Measurements from ENCODE around the gene COL25A1. TPM values are rescaled to one million over a fixed set of nuclear protein-coding genes. Genes with fewer than 3 reads are reported as not detected.
A peak's percentile ranks its signal among the peaks of the same experiment; 100 is the strongest.

Gene COL25A1
- total and polyA plus RNA-seq, 2 experiments from 2014 or later = 0.28 to 1.9 TPM

GRCh38 chr4:108946237-108946636 is 356.2 kb downstream of the COL25A1 start:
- no peaks in the 10 kb centered on the region for H3K27me3 ChIP-seq
- H3K36me3 ChIP-seq (replicated peaks; ENCODE audit: insufficient read depth, low read depth) = no peaks in the 10 kb centered on the region
- no peaks in the 10 kb centered on the region for H3K79me2 ChIP-seq
- H2AFZ ChIP-seq = no peak overlapping the region
- H3K4me3 ChIP-seq = no peak overlapping the region
- TF ChIP-seq CTCF (IDR thresholded peaks at IDR 0.05; ENCODE audit: poor library complexity) (no peak), EZH2phosphoT487 (IDR thresholded peaks at IDR 0.05; ENCODE audit: low read depth, severe bottlenecking, unreplicated experiment) (no peak), EZH2 (IDR thresholded peaks at IDR 0.05; ENCODE audit: borderline replicate concordance) (no peak)
- no peak for DNase-seq (ENCODE audit: low spot score)
- WGBS (ENCODE audit: low lambda C conversion rate, missing lambda C conversion rate) = 97% methylated on average over 2 of the region's 2 CpGs
- H4K20me1 ChIP-seq (ENCODE audit: insufficient read depth, poor library complexity, severe bottlenecking) = no peaks in the 10 kb centered on the region
- peaks cover 12% of the 10 kb centered on the region for H3K4me1 ChIP-seq (ENCODE audit: insufficient read depth)
- H3K27ac ChIP-seq = no peak overlapping the region
- H3K9me2 ChIP-seq (replicated peaks; ENCODE audit: insufficient read depth) = no peaks in the 10 kb centered on the region
- H3K4me2 ChIP-seq = no peak overlapping the region
- no peaks in the 10 kb centered on the region for H3K9me3 ChIP-seq (ENCODE audit: low read depth)

- no peak for DNase-seq (ENCODE audit: low spot score)
- no peak for TF ChIP-seq EZH2 (IDR thresholded peaks at IDR 0.05; ENCODE audit: borderline replicate concordance)
- no peak for TF ChIP-seq EZH2phosphoT487 (IDR thresholded peaks at IDR 0.05; ENCODE audit: low read depth, severe bottlenecking, unreplicated experiment)
- TF ChIP-seq CTCF (IDR thresholded peaks at IDR 0.05; ENCODE audit: poor library complexity) = no peak
- no peaks in the 10 kb centered on the region for H3K36me3 ChIP-seq (replicated peaks; ENCODE audit: insufficient read depth, low read depth)
- H3K9me2 ChIP-seq (replicated peaks; ENCODE audit: insufficient read depth) = no peaks in the 10 kb centered on the region
- H3K4me2 ChIP-seq = peak overlapping the region; percentile 48
- H3K27ac ChIP-seq = no peak overlapping the region
- H3K79me2 ChIP-seq = no peaks in the 10 kb centered on the region
- peaks cover 12% of the 10 kb centered on the region for H3K4me1 ChIP-seq (ENCODE audit: insufficient read depth)
- no peaks in the 10 kb centered on the region for H3K9me3 ChIP-seq (ENCODE audit: low read depth)
- no peak overlapping the region for H2AFZ ChIP-seq
- H3K27me3 ChIP-seq = no peaks in the 10 kb centered on the region
- H3K4me3 ChIP-seq = no peak overlapping the region
- H4K20me1 ChIP-seq (ENCODE audit: insufficient read depth, poor library complexity, severe bottlenecking) = no peaks in the 10 kb centered on the region
- WGBS (ENCODE audit: low lambda C conversion rate, missing lambda C conversion rate) = 33% methylated on average over 4 of the region's 4 CpGs
Measured at GRCh38 chr4:108943976-108944591, 358.4 kb downstream of the COL25A1 start.

- Histone ChIP-seq H3K27me3 (no peaks in the 10 kb centered on the region), H3K4me3 (no peak overlapping the region), H3K4me1 (ENCODE audit: insufficient read depth) (peaks cover 12% of the 10 kb centered on the region), H3K79me2 (no peaks in the 10 kb centered on the region), H3K27ac (no peak overlapping the region), H2AFZ (no peak overlapping the region), H4K20me1 (ENCODE audit: insufficient read depth, poor library complexity, severe bottlenecking) (no peaks in the 10 kb centered on the region), H3K4me2 (no peak overlapping the region), H3K9me2 (replicated peaks; ENCODE audit: insufficient read depth) (no peaks in the 10 kb centered on the region), H3K9me3 (ENCODE audit: low read depth) (no peaks in the 10 kb centered on the region), H3K36me3 (replicated peaks; ENCODE audit: insufficient read depth, low read depth) (no peaks in the 10 kb centered on the region)
- TF ChIP-seq EZH2phosphoT487 (IDR thresholded peaks at IDR 0.05; ENCODE audit: low read depth, severe bottlenecking, unreplicated experiment) = no peak
- 49% methylated on average over 3 of the region's 3 CpGs for WGBS (ENCODE audit: low lambda C conversion rate, missing lambda C conversion rate)
- DNase-seq (ENCODE audit: low spot score) = no peak
Measured at GRCh38 chr4:108943371-108943770, 359.1 kb downstream of the COL25A1 start.

- no peak for TF ChIP-seq CTCF (IDR thresholded peaks at IDR 0.05; ENCODE audit: poor library complexity)
- TF ChIP-seq EZH2phosphoT487 (IDR thresholded peaks at IDR 0.05; ENCODE audit: low read depth, severe bottlenecking, unreplicated experiment) = no peak
- TF ChIP-seq EZH2 (IDR thresholded peaks at IDR 0.05; ENCODE audit: borderline replicate concordance) = no peak
- Histone ChIP-seq H3K27me3 (no peaks in the 10 kb centered on the region), H3K9me2 (replicated peaks; ENCODE audit: insufficient read depth) (no peaks in the 10 kb centered on the region), H4K20me1 (ENCODE audit: insufficient read depth, poor library complexity, severe bottlenecking) (no peaks in the 10 kb centered on the region), H3K4me1 (ENCODE audit: insufficient read depth) (peaks cover 12% of the 10 kb centered on the region), H3K79me2 (no peaks in the 10 kb centered on the region), H3K36me3 (replicated peaks; ENCODE audit: insufficient read depth, low read depth) (no peaks in the 10 kb centered on the region), H2AFZ (no peak overlapping the region), H3K4me2 (no peak overlapping the region), H3K27ac (no peak overlapping the region), H3K9me3 (ENCODE audit: low read depth) (no peaks in the 10 kb centered on the region), H3K4me3 (no peak overlapping the region)
- no peak for DNase-seq (ENCODE audit: low spot score)
- 95% methylated on average over 7 of the region's 7 CpGs for WGBS (ENCODE audit: low lambda C conversion rate, missing lambda C conversion rate)
Measured at GRCh38 chr4:108941904-108942430, 360.5 kb downstream of the COL25A1 start.

Measured in hepatocyte (in vitro differentiated cells).